ENCODE data around the gene HASPIN. TPM values are rescaled to one million over a fixed set of nuclear protein-coding genes. Genes with fewer than 3 reads are reported as not detected.

Gene HASPIN
- total RNA-seq, 3 donors from 2014 or later (not counting 1 experiment from before 2014, with no cell fraction given), result 0.33 to 0.79 (median 0.70) TPM

- Mint-ChIP-seq H3K4me1 (peaks cover 70 to 84% of the 10 kb centered on the region in 2 donors), H3K36me3 (no peaks in the 10 kb centered on the region), H3K27ac (peak overlapping the region; percentile 94 to 99), H3K4me3 (peak overlapping the region; percentile 62), H3K27me3 (ENCODE audit: low read depth in 2 of 2) (no peaks in the 10 kb centered on the region), H3K9me3 (peaks cover 0 to 3% of the 10 kb centered on the region in 2 donors)
- H3K9me3 ChIP-seq (ENCODE audit: control insufficient read depth, insufficient read depth, low read length), result no peaks in the 10 kb centered on the region
- no peak for TF ChIP-seq CTCF (IDR thresholded peaks at IDR 0.05)
- WGBS (ENCODE audit: insufficient coverage), result 92% methylated on average over 9 of the region's 9 CpGs
- H3K36me3 ChIP-seq (ENCODE audit: control insufficient read depth, insufficient read depth, low read length), result no peaks in the 10 kb centered on the region
- intact Hi-C loops (cut with micrococcal nuclease), result loop anchor here (1.0 to 5.0 kb wide), 4 partner anchors 27 to 951 kb away; no protein-coding TSS in a partner anchor
- H3K27ac ChIP-seq (ENCODE audit: low read length), result peak overlapping the region; percentile 84
- ATAC-seq (no peak), DNase-seq (no peak)
- no peak overlapping the region for H3K4me3 ChIP-seq (ENCODE audit: low read length)
- peaks cover 99% of the 10 kb centered on the region for H3K4me1 ChIP-seq (ENCODE audit: control insufficient read depth, insufficient read depth, low read length)
- H3K27me3 ChIP-seq (ENCODE audit: control insufficient read depth, insufficient read depth, low read length), result no peaks in the 10 kb centered on the region
Observed at GRCh38 chr17:3765981-3766380, 42.3 kb downstream of the HASPIN start.

GRCh38 chr17:3766779-3767178 is 43.1 kb downstream of the HASPIN start:
- peaks cover 0 to under 1% of the 10 kb centered on the region in 2 donors for H3K27me3 Mint-ChIP-seq (ENCODE audit: low read depth in 2 of 2)

DNA sequence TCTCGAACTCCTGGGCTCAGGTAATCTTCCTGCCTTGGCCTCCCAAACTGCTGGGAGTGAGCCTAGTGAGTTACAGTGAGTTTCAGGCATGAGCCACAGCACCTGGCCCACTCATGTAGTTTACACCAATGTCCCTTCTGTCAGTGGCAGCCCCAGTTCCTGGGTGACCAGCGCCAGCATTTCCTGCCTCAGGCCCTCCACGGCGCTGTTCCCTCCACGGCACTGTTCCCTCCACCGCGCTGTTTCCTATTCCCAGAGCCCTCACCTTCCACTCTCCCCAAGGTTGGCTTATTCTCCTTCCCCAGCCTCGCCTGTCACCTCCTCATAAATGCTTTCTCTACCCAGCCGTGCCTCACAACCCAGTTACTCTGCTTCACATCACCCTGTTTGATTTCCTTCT is 44.6 kb downstream of the HASPIN start:
- 88% methylated on average over 9 of the region's 9 CpGs for WGBS (ENCODE audit: insufficient coverage)

More at GRCh38 chr17:3766779-3767178, 43.1 kb downstream of the HASPIN start:
- DNase-seq (peak in 1 of 2 donors; percentile 66), ATAC-seq (no peak)
- Mint-ChIP-seq H3K36me3 (no peaks in the 10 kb centered on the region), H3K9me3 (peaks cover 0 to 3% of the 10 kb centered on the region in 2 donors), H3K4me3 (peak overlapping the region; percentile 65), H3K4me1 (peaks cover 71 to 82% of the 10 kb centered on the region in 2 donors), H3K27ac (peak overlapping the region; percentile 94 to 99)
- WGBS (ENCODE audit: insufficient coverage), result 37% methylated on average over 8 of the region's 8 CpGs
- Histone ChIP-seq H3K27ac (ENCODE audit: low read length) (peak overlapping the region; percentile 84), H3K36me3 (ENCODE audit: control insufficient read depth, insufficient read depth, low read length) (no peaks in the 10 kb centered on the region), H3K4me3 (ENCODE audit: low read length) (no peak overlapping the region), H3K4me1 (ENCODE audit: control insufficient read depth, insufficient read depth, low read length) (peaks cover 99% of the 10 kb centered on the region), H3K9me3 (ENCODE audit: control insufficient read depth, insufficient read depth, low read length) (no peaks in the 10 kb centered on the region), H3K27me3 (ENCODE audit: control insufficient read depth, insufficient read depth, low read length) (no peaks in the 10 kb centered on the region)
- intact Hi-C loops (cut with micrococcal nuclease), result loop anchor here (5.0 kb wide), 1 partner anchor 74 kb away; no protein-coding TSS in a partner anchor
- no peak for TF ChIP-seq CTCF (IDR thresholded peaks at IDR 0.05)

More for the DNA sequence above, 44.6 kb downstream of the HASPIN start:
- intact Hi-C loops (cut with micrococcal nuclease), result loop anchor here (5.0 kb wide), 1 partner anchor 76 kb away; no protein-coding TSS in a partner anchor
- Histone ChIP-seq H3K4me3 (ENCODE audit: low read length) (no peak overlapping the region), H3K27me3 (ENCODE audit: control insufficient read depth, insufficient read depth, low read length) (no peaks in the 10 kb centered on the region), H3K27ac (ENCODE audit: low read length) (no peak overlapping the region), H3K36me3 (ENCODE audit: control insufficient read depth, insufficient read depth, low read length) (no peaks in the 10 kb centered on the region), H3K9me3 (ENCODE audit: control insufficient read depth, insufficient read depth, low read length) (no peaks in the 10 kb centered on the region), H3K4me1 (ENCODE audit: control insufficient read depth, insufficient read depth, low read length) (peaks cover 90% of the 10 kb centered on the region)
- Mint-ChIP-seq H3K4me3 (peak overlapping the region; percentile 67), H3K36me3 (no peaks in the 10 kb centered on the region), H3K27ac (peak overlapping the region; percentile 91 to 99), H3K27me3 (ENCODE audit: low read depth in 2 of 2) (peaks cover 0 to 4% of the 10 kb centered on the region in 2 donors), H3K4me1 (peaks cover 80 to 81% of the 10 kb centered on the region in 2 donors), H3K9me3 (peaks cover 0 to 3% of the 10 kb centered on the region in 2 donors)
- no peak for ATAC-seq
- no peak for DNase-seq
- TF ChIP-seq CTCF (IDR thresholded peaks at IDR 0.05), result no peak
